ENCODE results near the gene SLC23A3.

- no peak for TF ChIP-seq CTCF (IDR thresholded peaks at IDR 0.05; ENCODE audit: insufficient read depth, low read length, poor library complexity, severe bottlenecking)
- TF ChIP-seq EZH2phosphoT487 (conservative IDR thresholded peaks at IDR 0.05; ENCODE audit: low read length), result no peak
These were observed 20.2 kb downstream of the SLC23A3 start for GRCh38 chr2:219149667-219150066.

All from SU-DHL-6 (cell line).